Testis (tissue), 2 donors: ENCODE data around the gene TFF1.

ENCODE experiments used
- POLR2A ChIP-seq: fragments of 450-650 bp; IDR thresholded peaks from one replicate; pipeline ENCODE4 v1.6.1; 2017; ENCODE audit warnings: antibody characterized with exemption, mild to moderate bottlenecking, moderate library complexity
- TF ChIP-seq, protein P1 (sequence below), 3 experiments: fragments of 450-650 bp in 2 of 3; fragments of 200-600 bp in 1 of 3; sonication (generic) in 1 of 3; IDR thresholded peaks; one replicate each; pipeline ENCODE4 v1.5.1; 2016 to 2019; ENCODE audit warnings: antibody characterized with exemption in 3 of 3, mild to moderate bottlenecking in 2 of 3, moderate library complexity in 1 of 3

DNA sequence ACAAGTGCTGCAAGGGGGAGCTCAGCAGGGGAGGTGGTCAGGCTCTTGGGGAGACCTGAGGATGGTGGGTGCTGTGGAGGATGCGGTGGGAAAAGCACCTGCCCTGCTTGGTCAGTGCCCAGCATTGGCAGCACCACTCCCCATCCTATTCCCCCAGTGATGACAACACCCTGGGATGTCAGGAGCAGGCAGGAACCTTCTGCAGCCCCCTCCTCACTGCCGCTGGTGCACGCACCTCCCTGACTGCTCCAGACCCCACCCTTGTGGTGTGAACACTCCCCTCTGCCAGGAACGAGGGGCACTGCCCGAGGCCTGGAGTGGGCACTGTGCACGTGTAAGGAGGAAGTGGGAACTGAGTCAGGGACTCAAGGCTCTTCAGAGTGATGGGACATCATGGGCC lies 17.0 kb upstream of the TFF1 start:
- TF ChIP-seq, protein P1, sequence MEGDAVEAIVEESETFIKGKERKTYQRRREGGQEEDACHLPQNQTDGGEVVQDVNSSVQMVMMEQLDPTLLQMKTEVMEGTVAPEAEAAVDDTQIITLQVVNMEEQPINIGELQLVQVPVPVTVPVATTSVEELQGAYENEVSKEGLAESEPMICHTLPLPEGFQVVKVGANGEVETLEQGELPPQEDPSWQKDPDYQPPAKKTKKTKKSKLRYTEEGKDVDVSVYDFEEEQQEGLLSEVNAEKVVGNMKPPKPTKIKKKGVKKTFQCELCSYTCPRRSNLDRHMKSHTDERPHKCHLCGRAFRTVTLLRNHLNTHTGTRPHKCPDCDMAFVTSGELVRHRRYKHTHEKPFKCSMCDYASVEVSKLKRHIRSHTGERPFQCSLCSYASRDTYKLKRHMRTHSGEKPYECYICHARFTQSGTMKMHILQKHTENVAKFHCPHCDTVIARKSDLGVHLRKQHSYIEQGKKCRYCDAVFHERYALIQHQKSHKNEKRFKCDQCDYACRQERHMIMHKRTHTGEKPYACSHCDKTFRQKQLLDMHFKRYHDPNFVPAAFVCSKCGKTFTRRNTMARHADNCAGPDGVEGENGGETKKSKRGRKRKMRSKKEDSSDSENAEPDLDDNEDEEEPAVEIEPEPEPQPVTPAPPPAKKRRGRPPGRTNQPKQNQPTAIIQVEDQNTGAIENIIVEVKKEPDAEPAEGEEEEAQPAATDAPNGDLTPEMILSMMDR (IDR thresholded peaks at IDR 0.05): no peak
- no peak for TF ChIP-seq POLR2A
